Measurements from ENCODE around the gene ATP6V0D1. TPM values are rescaled to one million over a fixed set of nuclear protein-coding genes. Genes with fewer than 3 reads are reported as not detected.

The ATP6V0D1 gene
- total and polyA plus RNA-seq, 10 donors = 37.3 to 133 (median 105) TPM

DNA sequence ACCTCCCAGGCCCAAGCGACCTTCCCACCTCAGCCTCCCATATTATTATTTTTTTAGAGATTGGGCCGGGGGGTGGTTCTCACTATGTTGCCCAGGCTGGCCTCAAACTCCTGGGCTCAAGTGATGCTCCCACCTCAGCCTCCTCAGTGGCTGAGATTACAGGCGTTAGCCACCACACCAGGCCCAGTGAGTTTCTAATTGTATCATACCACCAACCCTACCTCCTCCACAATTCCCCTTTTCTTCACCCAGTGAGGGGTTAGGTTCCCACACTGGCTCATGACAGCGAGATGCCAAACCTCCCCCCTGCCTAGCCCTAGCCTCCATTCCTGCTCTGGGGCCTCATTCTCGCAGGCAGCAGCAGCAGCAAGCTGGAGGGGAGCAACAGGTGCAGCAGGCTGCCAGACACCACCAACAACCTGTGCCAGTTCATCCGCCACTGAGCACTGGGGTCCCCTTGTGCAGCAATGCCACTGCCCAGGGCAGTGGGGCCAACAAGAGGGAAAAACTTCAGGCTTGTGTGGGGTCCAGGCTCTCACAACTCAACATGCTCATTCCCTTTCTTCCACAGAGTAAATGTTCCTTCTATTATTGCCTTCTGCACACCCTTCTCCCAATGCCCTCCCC lies 9.1 kb downstream of the ATP6V0D1 start:
- TF ChIP-seq POLR2AphosphoS5 (IDR thresholded peaks at IDR 0.05) (no peak), POLR2A (IDR thresholded peaks at IDR 0.05) (no peak)
- TF ChIP-seq, protein P1, sequence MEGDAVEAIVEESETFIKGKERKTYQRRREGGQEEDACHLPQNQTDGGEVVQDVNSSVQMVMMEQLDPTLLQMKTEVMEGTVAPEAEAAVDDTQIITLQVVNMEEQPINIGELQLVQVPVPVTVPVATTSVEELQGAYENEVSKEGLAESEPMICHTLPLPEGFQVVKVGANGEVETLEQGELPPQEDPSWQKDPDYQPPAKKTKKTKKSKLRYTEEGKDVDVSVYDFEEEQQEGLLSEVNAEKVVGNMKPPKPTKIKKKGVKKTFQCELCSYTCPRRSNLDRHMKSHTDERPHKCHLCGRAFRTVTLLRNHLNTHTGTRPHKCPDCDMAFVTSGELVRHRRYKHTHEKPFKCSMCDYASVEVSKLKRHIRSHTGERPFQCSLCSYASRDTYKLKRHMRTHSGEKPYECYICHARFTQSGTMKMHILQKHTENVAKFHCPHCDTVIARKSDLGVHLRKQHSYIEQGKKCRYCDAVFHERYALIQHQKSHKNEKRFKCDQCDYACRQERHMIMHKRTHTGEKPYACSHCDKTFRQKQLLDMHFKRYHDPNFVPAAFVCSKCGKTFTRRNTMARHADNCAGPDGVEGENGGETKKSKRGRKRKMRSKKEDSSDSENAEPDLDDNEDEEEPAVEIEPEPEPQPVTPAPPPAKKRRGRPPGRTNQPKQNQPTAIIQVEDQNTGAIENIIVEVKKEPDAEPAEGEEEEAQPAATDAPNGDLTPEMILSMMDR (IDR thresholded peaks at IDR 0.05 in 8 of 11, conservative IDR thresholded peaks at IDR 0.05 in 3 of 11) = no peak
- Histone ChIP-seq H3K9me3 (no peaks in the 10 kb centered on the region), H3K27me3 (replicated peaks in 1 of 7) (no peaks in the 10 kb centered on the region), H3K4me3 (no peak overlapping the region), H3K36me3 (peaks cover 0 to 36% (median 0%) of the 10 kb centered on the region in 6 donors), H3K27ac (no peak overlapping the region), H3K4me1 (peaks cover 14 to 100% (median 82%) of the 10 kb centered on the region in 6 donors)
- 84 to 97% (median 91%) methylated on average over 6 of the region's 6 CpGs for WGBS, 5 donors
- intact Hi-C loops (cut with DNase I; ENCODE audit: low total_unique reads) = no loop called here
- DNase-seq = no peak

DNA sequence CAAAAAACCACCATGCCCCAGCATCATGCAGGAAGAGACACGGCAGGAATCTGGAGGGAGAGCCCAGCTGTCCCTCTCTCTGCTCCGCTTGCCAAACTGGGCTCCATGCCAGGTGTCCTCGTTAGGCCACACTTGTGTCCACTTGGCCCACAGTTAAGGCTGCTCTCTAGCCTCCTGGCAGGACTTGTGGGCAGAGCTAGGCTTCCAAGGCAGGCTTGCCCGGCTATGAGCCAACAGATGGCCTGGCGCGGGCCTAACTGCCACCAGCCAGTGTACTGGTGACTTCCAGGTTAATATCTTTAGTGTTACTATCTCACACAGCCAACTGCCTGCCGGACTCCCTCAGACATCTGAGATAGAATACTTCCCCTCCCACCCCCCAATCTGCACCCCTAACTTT lies 10.6 kb downstream of the ATP6V0D1 start:
- H3K4me1 ChIP-seq = peaks cover 21 to 100% (median 83%) of the 10 kb centered on the region in 6 donors
- no peaks in the 10 kb centered on the region for H3K27me3 ChIP-seq (replicated peaks in 1 of 7)
- H3K4me3 ChIP-seq = no peak overlapping the region
- peak overlapping the region in 4 of 8 donors; percentile 24 to 59 (median 31) for H3K27ac ChIP-seq
- peak; percentile 82 for DNase-seq
- peaks cover 0 to 24% (median 0%) of the 10 kb centered on the region in 6 donors for H3K36me3 ChIP-seq
- 56 to 69% (median 61%) methylated on average over 7 of the region's 7 CpGs for WGBS, 5 donors
- H3K9me3 ChIP-seq = no peaks in the 10 kb centered on the region
- intact Hi-C loops (cut with DNase I; ENCODE audit: low total_unique reads) = no loop called here
- TF ChIP-seq POLR2A (IDR thresholded peaks at IDR 0.05) = no peak
- TF ChIP-seq, protein P1 (IDR thresholded peaks at IDR 0.05 in 8 of 11, conservative IDR thresholded peaks at IDR 0.05 in 3 of 11) = no peak
- TF ChIP-seq POLR2AphosphoS5 (IDR thresholded peaks at IDR 0.05) = peak; percentile 48 to 70 (median 67)

- Histone ChIP-seq H3K27ac (peak overlapping the region in 4 of 8 donors; percentile 35 to 56 (median 43)), H3K27me3 (replicated peaks in 1 of 7) (no peaks in the 10 kb centered on the region), H3K4me3 (no peak overlapping the region), H3K36me3 (peaks cover 0 to 23% (median 0%) of the 10 kb centered on the region in 6 donors), H3K9me3 (no peaks in the 10 kb centered on the region), H3K4me1 (peaks cover 18 to 100% (median 83%) of the 10 kb centered on the region in 6 donors)
- DNase-seq = no peak
- intact Hi-C loops (cut with DNase I; ENCODE audit: low total_unique reads) = no loop called here
- 74 to 88% (median 85%) methylated on average over 5 of the region's 5 CpGs for WGBS, 5 donors
- no peak for TF ChIP-seq POLR2AphosphoS5 (IDR thresholded peaks at IDR 0.05)
Observed at GRCh38 chr16:67468731-67469130, 12.2 kb downstream of the ATP6V0D1 start.

DNA sequence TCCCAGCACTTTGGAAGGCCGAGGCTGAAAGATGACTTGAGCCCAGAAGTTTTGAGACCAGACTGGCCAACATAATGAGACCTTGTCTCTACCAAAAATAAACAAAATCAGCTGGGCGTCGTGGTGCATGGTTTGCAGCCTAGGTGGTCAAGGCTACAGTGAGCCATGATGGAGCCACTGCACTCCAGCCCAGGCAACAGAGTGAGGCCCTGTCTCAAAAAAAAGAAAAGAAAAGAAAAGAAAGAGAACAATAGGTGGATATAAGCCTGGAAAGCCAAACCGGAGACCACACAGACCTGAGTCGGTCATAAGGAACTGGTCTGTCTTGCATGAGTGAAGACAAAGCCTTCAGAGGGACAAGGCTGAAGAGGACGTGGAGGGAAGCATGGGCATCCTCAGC lies 14.4 kb downstream of the ATP6V0D1 start:
- Histone ChIP-seq H3K27me3 (replicated peaks in 1 of 7) (no peaks in the 10 kb centered on the region), H3K9me3 (no peaks in the 10 kb centered on the region), H3K4me1 (peaks cover 23 to 100% (median 85%) of the 10 kb centered on the region in 6 donors), H3K4me3 (no peak overlapping the region), H3K36me3 (peaks cover 0 to 30% (median 0%) of the 10 kb centered on the region in 6 donors), H3K27ac (no peak overlapping the region)
- 73 to 89% (median 88%) methylated on average over 6 of the region's 6 CpGs for WGBS, 5 donors
- TF ChIP-seq, protein P1 (IDR thresholded peaks at IDR 0.05 in 8 of 11, conservative IDR thresholded peaks at IDR 0.05 in 3 of 11) = no peak
- TF ChIP-seq POLR2A (IDR thresholded peaks at IDR 0.05) = no peak
- TF ChIP-seq POLR2AphosphoS5 (IDR thresholded peaks at IDR 0.05) = no peak
- intact Hi-C loops (cut with DNase I; ENCODE audit: low total_unique reads) = no loop called here
- DNase-seq = no peak
